A549 (cell line): ENCODE data around the gene ATP5PD. TPM values are rescaled to one million over a fixed set of nuclear protein-coding genes. Genes with fewer than 3 reads are reported as not detected.

Experiments
- ATAC-seq, 2 experiments: fragments of 200-7000 bp in 1 of 2; fragments of >200 bp in 1 of 2; cut with Nextera tagmentation in 1 of 2; cut with Tn5 transposase in 1 of 2; 3 replicates each; pipeline versions ENCODE4 v1.8.0 to v1.9.1; 2018 to 2020; ENCODE audit warnings: mild to moderate bottlenecking in 1 of 2, moderate library complexity in 1 of 2
- CTCF ChIA-PET: fragments of 300-600 bp; sonication (Branson Sonifier 250); formaldehyde crosslinking; extraction: SDS; loops from one replicate; lab custom pipeline; 2021; ENCODE audit warnings: antibody characterized with exemption, inconsistent platforms; lab: Yijun Ruan, JAX
- POLR2A ChIA-PET: fragments of 350-600 bp; formaldehyde crosslinking; extraction: SDS; loops from one replicate; lab custom pipeline; 2021; ENCODE audit warnings: antibody characterized with exemption, inconsistent platforms; lab: Yijun Ruan, JAX
- DNase-seq, 2 experiments: peaks; one replicate each; pipeline versions ENCODE4 v3.0.0 to v3.0.0-alpha.2; 2011 to 2016; ENCODE audit warnings: low read depth in 1 of 2, low spot score in 1 of 2
- FAIRE-seq: peaks from 2 replicates; lab custom pipeline; 2011; peaks lifted over from hg19 to GRCh38; lab: Jason Lieb, UNC
- H3K27ac ChIP-seq, 2 experiments: fragments of >200 bp; sonication (Bioruptor Twin); formaldehyde crosslinking; 3 replicates each; pipeline ENCODE4 v1.5.1; 2016 to 2017
- H3K4me1 ChIP-seq: fragments of >200 bp; sonication (Bioruptor Twin); formaldehyde crosslinking; 3 replicates; pipeline ENCODE4 v1.6.1; 2016
- H3K4me2 ChIP-seq: fragments of >200 bp; sonication (Bioruptor Twin); formaldehyde crosslinking; 3 replicates; pipeline ENCODE4 v1.6.1; 2016
- H3K4me3 ChIP-seq: fragments of >200 bp; sonication (Bioruptor Twin); formaldehyde crosslinking; 3 replicates; pipeline ENCODE4 v1.5.1; 2016
- H3K9me3 ChIP-seq: fragments of >200 bp; sonication (Bioruptor Twin); formaldehyde crosslinking; 3 replicates; pipeline ENCODE4 v1.6.1; 2016
- BHLHE40 ChIP-seq: IDR thresholded peaks from 2 replicates; pipeline ENCODE4 v1.6.1; 2012; ENCODE audit warnings: low read depth, low read length, inconsistent platforms
- CBX8 ChIP-seq: fragments of 200-600 bp; sonication (generic); IDR thresholded peaks from 2 replicates; pipeline ENCODE4 v1.6.1; 2016
- CHD2 ChIP-seq: fragments of 150-350 bp; IDR thresholded peaks from 2 replicates; pipeline ENCODE4 v1.6.1; 2014; ENCODE audit warnings: low read length; ENCODE audit not compliant: partially characterized antibody
- E2F6 ChIP-seq: IDR thresholded peaks from 2 replicates; pipeline ENCODE4 v1.6.1; 2012; ENCODE audit warnings: low read depth, borderline replicate concordance
- EHF ChIP-seq: fragments of 250-450 bp; sonication (Bioruptor Pico); IDR thresholded peaks from 2 replicates; pipeline ENCODE4 v1.5.0; 2020; ENCODE audit warnings: mild to moderate bottlenecking
- EHMT2 ChIP-seq: fragments of 200-600 bp; sonication (generic); IDR thresholded peaks from 2 replicates; pipeline ENCODE4 v1.6.1; 2016; ENCODE audit warnings: antibody characterized with exemption, low read depth, mild to moderate bottlenecking, moderate library complexity
- EP300 ChIP-seq, 2 experiments: fragments of >200 bp; sonication (Bioruptor Twin); formaldehyde crosslinking; IDR thresholded peaks; 2 replicates in 1 of 2; 3 replicates in 1 of 2; pipeline ENCODE4 v1.6.1; 2016 to 2017
- FOSB ChIP-seq: fragments of 250-450 bp; sonication (Bioruptor Pico); IDR thresholded peaks from 2 replicates; pipeline ENCODE4 v1.5.0; 2020; ENCODE audit warnings: mild to moderate bottlenecking, moderate library complexity
- FOSL2 ChIP-seq, 2 experiments: fragments of 450-650 bp in 1 of 2; fragments of >200 bp in 1 of 2; sonication (Bioruptor Twin) in 1 of 2; formaldehyde crosslinking; IDR thresholded peaks; 2 replicates each; pipeline versions ENCODE4 v1.5.0 to v1.6.1; 2016 to 2020; ENCODE audit warnings: mild to moderate bottlenecking in 1 of 2, moderate library complexity in 1 of 2
- FOXS1 ChIP-seq: fragments of 250-450 bp; sonication (Bioruptor Pico); IDR thresholded peaks from 2 replicates; pipeline ENCODE4 v1.5.0; 2020; ENCODE audit warnings: mild to moderate bottlenecking, moderate library complexity
- HES2 ChIP-seq: fragments of >200 bp; sonication (Bioruptor Twin); formaldehyde crosslinking; IDR thresholded peaks from 2 replicates; pipeline ENCODE4 v1.6.1; 2016
- HOXB5 ChIP-seq: fragments of 250-450 bp; sonication (Bioruptor Pico); IDR thresholded peaks from 2 replicates; pipeline ENCODE4 v1.5.0; 2020; ENCODE audit warnings: mild to moderate bottlenecking, moderate library complexity
- JUNB ChIP-seq: fragments of >200 bp; sonication (Bioruptor Twin); formaldehyde crosslinking; IDR thresholded peaks from 2 replicates; pipeline ENCODE4 v1.6.1; 2016
- MAX ChIP-seq: IDR thresholded peaks from 2 replicates; pipeline ENCODE4 v1.6.1; 2012
- MYC ChIP-seq: IDR thresholded peaks from 2 replicates; pipeline ENCODE4 v1.6.1; 2012; ENCODE audit warnings: mild to moderate bottlenecking, inconsistent platforms, low read length, improper control_type of control experiment, borderline replicate concordance
- NR3C1 ChIP-seq: fragments of >200 bp; sonication (Bioruptor Twin); formaldehyde crosslinking; IDR thresholded peaks from 3 replicates; pipeline ENCODE4 v1.6.1; 2017
- PHF8 ChIP-seq: fragments of 200-600 bp; sonication (generic); IDR thresholded peaks from 2 replicates; pipeline ENCODE4 v1.6.1; 2016; ENCODE audit warnings: low read depth, mild to moderate bottlenecking, antibody characterized with exemption, moderate library complexity, borderline replicate concordance
- POLR2A ChIP-seq: IDR thresholded peaks from 2 replicates; pipeline ENCODE4 v1.6.1; 2012; ENCODE audit warnings: mild to moderate bottlenecking, low read length
- RARB ChIP-seq: fragments of 250-450 bp; sonication (Bioruptor Pico); IDR thresholded peaks from 2 replicates; pipeline ENCODE4 v1.8.0; 2021; ENCODE audit warnings: mild to moderate bottlenecking, moderate library complexity
- RCOR1 ChIP-seq: fragments of 150-350 bp; IDR thresholded peaks from 2 replicates; pipeline ENCODE4 v1.6.1; 2014; ENCODE audit warnings: antibody characterized with exemption, low read length, low read depth
- REST ChIP-seq: fragments of 200-600 bp; sonication (generic); IDR thresholded peaks from 2 replicates; pipeline ENCODE4 v1.6.1; 2016; ENCODE audit warnings: antibody characterized with exemption, mild to moderate bottlenecking, moderate library complexity
- SMC3 ChIP-seq: fragments of >200 bp; sonication (Bioruptor Twin); formaldehyde crosslinking; IDR thresholded peaks from 3 replicates; pipeline ENCODE4 v1.6.1; 2018; ENCODE audit warnings: inconsistent platforms
- TFCP2L1 ChIP-seq: fragments of 250-450 bp; sonication (Bioruptor Pico); IDR thresholded peaks from 2 replicates; pipeline ENCODE4 v1.5.0; 2021; ENCODE audit warnings: mild to moderate bottlenecking
- USF2 ChIP-seq: fragments of 450-650 bp; IDR thresholded peaks from 2 replicates; pipeline ENCODE4 v1.6.1; 2014; ENCODE audit warnings: antibody characterized with exemption
- WGBS: methylation state at CpG from one replicate; pipeline ENCODE4 v1.1.6; 2017; ENCODE audit errors: missing lambda C conversion rate; 5-methylcytosine and 5-hydroxymethylcytosine counted together
- polyA plus RNA-seq, 4 experiments: library from polyadenylated mRNA; depleted of rRNA in 3 of 4; stranded (reverse); fragments of >200 nt; fragmentation: RNase III in 1 of 4; extraction: RNeasy Plus Mini Kit Qiagen cat#74134 plus additional on column Dnase treatment in 1 of 4; gene quantifications; 2 replicates in 3 of 4; 3 replicates in 1 of 4; pipeline ENCODE4 v1.2.3, GENCODE V29; 2011 to 2017

Gene ATP5PD
- polyA plus RNA-seq, 2 of the 4 experiments (the other 2 are of a cell fraction), result 333 to 463 TPM

GRCh38 chr17:75033346-75034235, 13.2 kb downstream of the ATP5PD start (continued):
- TF ChIP-seq PHF8, result peak; percentile 7; the same call in 1 of the 2 replicates
- no peak; the same call in 1 of the 2 replicates for TF ChIP-seq FOSB (CRISPR knock-in tag)
- no peak for TF ChIP-seq RARB (CRISPR knock-in tag)
- no peak for TF ChIP-seq NR3C1
- TF ChIP-seq CBX8, result no peak

GRCh38 chr17:75032720-75033280, 14.0 kb downstream of the ATP5PD start:
- no peak for TF ChIP-seq EP300 (IDR thresholded peaks at IDR 0.05)
- Histone ChIP-seq H3K9me3 (no peaks in the 10 kb centered on the region), H3K4me1 (peaks cover 30% of the 10 kb centered on the region), H3K27ac (peak overlapping the region; percentile 4 to 59; a peak in 4 of 6 replicates), H3K4me2 (peak overlapping the region; percentile 89), H3K4me3 (peak overlapping the region; percentile 73)
- POLR2A ChIA-PET, result interaction anchor here (0.5 to 2.1 kb wide), 7 partner anchors 14 to 160 kb away, joined by 3 to 24 read pairs (median 4); partner anchors contain the start of genes FDXR, JPT1 and MRPL58
- WGBS, result 4% methylated on average over 13 of the region's 13 CpGs
- CTCF ChIA-PET, result interaction anchor here (1.1 to 6.2 kb wide), 9 partner anchors 13 to 114 kb away, joined by 3 to 60 read pairs (median 7); partner anchors contain the start of genes CDR2L, MRPL58 and NT5C
- DNase-seq (peak; percentile 48 to 52), ATAC-seq (peak; percentile 0 to 2; a peak in 4 of 6 replicates), FAIRE-seq (no peak)

- Histone ChIP-seq H3K4me1 (peaks cover 27% of the 10 kb centered on the region), H3K27ac (peak overlapping the region; percentile 4 to 59; a peak in 4 of 6 replicates), H3K9me3 (no peaks in the 10 kb centered on the region), H3K4me2 (peak overlapping the region; percentile 89), H3K4me3 (peak overlapping the region; percentile 73)
- peak; percentile 26 to 38 for ATAC-seq
- WGBS, result 35% methylated on average over 10 of the region's 10 CpGs
- POLR2A ChIA-PET, result interaction anchor here (0.5 to 2.1 kb wide), 8 partner anchors 13 to 159 kb away, joined by 3 to 24 read pairs (median 4); partner anchors contain the start of genes FDXR, JPT1 and MRPL58
- no peak for FAIRE-seq
- peak; percentile 86 to 98 for DNase-seq
- CTCF ChIA-PET, result interaction anchor here (0.6 to 6.2 kb wide), 15 partner anchors 11 to 113 kb away, joined by 3 to 60 read pairs (median 5); partner anchors contain the start of genes CDR2L, MRPL58, NT5C and OTOP2
- no peak for TF ChIP-seq TFCP2L1 (CRISPR knock-in tag)
- no peak for TF ChIP-seq RARB (CRISPR knock-in tag)
- TF ChIP-seq JUNB, result no peak
- TF ChIP-seq MYC, result no peak
- TF ChIP-seq HES2, result no peak
- TF ChIP-seq USF2, result peak; percentile 17; the same call in 1 of the 2 replicates
- no peak for TF ChIP-seq FOXS1 (CRISPR knock-in tag)
- no peak for TF ChIP-seq BHLHE40
- no peak for TF ChIP-seq SMC3
- TF ChIP-seq REST, result no peak
- no peak for TF ChIP-seq CHD2
- TF ChIP-seq EHMT2, result no peak
- peak; percentile 55; the same call in 1 of the 2 replicates for TF ChIP-seq MAX
- TF ChIP-seq POLR2A, result no peak; the same call in 1 of the 2 replicates
- 0 out of 2 replicates have a peak, but pooled peaks have one; percentile 25 for TF ChIP-seq E2F6
- TF ChIP-seq FOSL2 (IDR thresholded peaks at IDR 0.05), result no peak
- TF ChIP-seq FOSL2 (CRISPR knock-in tag; IDR thresholded peaks at IDR 0.05), result no peak
- no peak for TF ChIP-seq EHF (CRISPR knock-in tag)
- TF ChIP-seq EP300 (IDR thresholded peaks at IDR 0.05), result no peak
- TF ChIP-seq RCOR1, result no peak
- no peak for TF ChIP-seq HOXB5
These were observed 14.6 kb downstream of the ATP5PD start for GRCh38 chr17:75031972-75032719.
